Activated T-helper 1 cell treated with Interleukin-2 at 50 U/mL for 16 hours (primary cell): ENCODE measurements around the gene ELMO1.

Source experiments
- DNase-seq: peaks from one replicate; pipeline ENCODE4 v3.0.0-alpha.2; 2020; ENCODE audit warnings: low read depth

ELMO1 gene

DNA sequence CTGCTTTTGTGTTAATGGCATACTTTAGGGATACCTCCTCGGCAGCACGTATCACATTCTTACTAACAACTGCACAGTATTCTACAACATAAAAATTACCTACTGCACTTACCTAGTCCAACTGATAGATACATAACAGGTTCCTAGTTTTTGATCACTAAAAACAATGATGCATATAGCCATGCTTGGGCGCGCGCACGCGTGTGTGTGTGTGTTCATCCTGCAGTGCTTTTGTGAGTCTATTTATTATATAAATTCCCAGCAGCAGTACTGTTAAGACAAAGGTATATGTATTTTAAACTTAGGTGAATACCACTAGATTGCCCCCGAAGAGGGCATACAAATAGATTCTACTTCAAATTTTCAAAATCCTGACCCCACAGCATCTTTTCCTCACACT is 181.4 kb downstream of the ELMO1 start:
- no peak for DNase-seq

DNA sequence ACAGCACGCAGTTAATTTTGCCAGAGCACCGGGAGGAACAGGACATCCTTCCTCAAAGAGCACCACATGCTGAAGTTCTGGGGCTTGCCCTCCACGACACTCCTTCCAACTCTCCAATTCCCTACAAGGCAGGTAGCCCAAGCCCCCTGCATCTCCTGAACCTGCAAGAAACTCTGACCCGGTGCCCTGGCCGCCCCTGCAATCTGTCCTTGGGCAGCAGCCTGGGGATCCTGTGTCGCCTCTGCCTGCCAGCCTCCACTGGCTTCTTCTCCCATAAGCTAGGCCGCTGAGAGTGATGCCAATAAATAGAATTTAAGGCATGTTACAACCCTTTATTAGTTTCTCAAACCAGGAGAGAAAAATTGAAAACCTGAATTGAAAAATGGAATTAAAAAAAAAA is 182.8 kb downstream of the ELMO1 start:
- no peak for DNase-seq

GRCh38 chr7:37265006-37265405 is 183.7 kb downstream of the ELMO1 start:
- DNase-seq = no peak

DNA sequence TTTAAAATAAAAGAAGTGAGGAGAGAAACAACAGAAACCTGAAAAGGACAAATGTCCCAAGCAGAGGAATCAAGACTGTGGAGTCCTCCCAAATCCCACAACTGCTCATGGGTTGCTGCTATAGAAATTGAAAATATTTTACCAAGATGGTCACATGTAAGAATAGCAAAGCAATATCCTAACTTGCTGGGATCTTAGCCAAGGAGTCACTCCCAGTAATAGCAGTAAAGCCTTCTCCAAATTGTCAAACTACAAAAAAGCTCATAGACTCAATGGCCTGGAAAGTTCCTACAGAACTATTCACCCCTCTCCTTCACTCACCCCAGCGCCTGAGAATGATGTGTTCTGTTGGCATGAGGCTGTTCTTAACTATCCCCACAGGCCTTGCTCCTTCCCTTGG is 186.5 kb downstream of the ELMO1 start:
- no peak for DNase-seq

GRCh38 chr7:37259319-37259821 is 189.3 kb downstream of the ELMO1 start:
- DNase-seq = no peak

DNA sequence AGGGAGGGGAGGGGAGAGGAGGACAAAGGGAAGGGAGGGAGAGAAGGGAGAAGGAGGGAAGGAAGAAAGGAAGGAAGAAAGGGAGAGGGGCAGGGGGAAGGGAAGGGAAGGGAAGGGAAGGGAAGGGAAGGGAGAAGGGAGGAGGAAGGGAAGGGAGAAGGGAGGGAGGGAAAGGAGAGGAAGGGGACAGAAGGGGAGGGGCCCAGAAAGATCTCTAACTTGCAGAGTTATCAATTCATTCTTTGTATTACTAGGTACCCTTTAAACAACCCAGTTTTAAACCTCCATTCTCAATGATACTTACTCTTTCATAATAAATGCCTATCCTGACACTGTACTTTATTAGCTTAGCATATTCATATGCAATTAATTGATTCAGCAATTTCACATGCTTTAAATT is 192.0 kb downstream of the ELMO1 start:
- no peak for DNase-seq

DNA sequence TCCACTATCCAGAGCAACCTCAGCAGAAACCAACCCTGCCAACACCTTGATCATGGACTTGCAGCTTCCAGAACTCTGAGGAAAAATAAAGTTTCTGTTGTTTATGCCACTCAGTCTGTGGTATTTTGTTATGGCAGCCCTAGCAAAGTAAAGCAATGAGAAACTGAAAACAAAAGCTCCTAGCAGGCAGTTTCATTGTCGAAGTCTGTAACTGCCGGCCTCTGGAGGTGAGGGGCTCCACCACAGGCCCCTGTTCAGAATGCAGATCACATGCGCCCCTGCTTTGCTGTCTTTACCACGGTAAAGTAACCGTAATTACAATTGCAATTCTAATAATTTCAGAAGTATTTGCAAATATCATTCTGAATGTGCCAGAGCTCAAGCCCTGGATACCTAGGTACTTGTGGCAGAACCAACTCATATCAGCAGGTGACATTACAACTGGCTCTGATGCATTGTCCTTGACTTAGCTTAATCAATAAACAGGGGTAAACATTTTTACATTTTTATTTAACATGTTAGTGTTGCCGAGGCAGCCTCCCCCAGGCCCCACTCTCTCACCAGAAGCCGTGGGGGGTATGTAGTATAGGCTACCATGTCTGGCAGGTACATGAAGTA is 193.2 kb downstream of the ELMO1 start:
- no peak for DNase-seq

DNA sequence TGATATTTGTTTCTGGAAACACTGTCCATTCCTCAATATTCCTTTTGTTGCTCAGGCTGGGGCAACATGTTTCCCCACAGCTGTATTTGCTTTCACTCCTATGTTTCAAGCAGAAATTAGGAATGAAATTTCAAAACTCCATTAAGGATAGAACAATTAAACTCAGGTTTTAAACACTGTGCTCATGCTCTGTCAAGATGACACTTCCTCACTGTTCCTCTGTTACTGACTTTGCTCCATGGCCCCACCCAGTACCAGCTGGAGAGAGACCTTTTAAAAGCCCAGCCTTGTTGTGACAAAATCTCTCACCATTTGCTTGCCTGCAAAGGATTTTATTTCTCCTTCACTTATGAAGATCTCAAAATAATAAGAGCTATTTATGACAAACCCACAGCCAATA is 197.4 kb downstream of the ELMO1 start:
- DNase-seq = no peak

DNA sequence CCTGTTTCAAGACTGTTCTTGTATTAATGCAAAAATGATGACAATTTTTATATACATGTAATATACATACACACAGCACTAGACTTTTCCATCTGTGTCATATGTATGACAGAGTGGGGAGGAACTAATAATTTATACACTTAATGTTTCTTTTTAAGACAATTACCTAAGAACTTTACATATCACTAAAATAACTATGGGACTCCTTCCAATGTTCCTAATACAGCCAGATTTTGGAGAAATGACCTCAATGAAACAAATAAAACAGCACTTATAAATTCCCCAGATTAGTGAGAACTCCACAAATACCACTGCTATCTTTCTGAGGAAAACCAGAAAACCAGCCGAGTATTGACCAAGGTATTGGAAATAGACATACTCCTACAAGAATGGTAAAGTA is 199.4 kb downstream of the ELMO1 start:
- no peak for DNase-seq

GRCh38 chr7:37248396-37248861 is 200.2 kb downstream of the ELMO1 start:
- DNase-seq = no peak

- DNase-seq = no peak
Observed at GRCh38 chr7:37247861-37248260, 200.8 kb downstream of the ELMO1 start.

- no peak for DNase-seq
Observed at GRCh38 chr7:37245590-37245989, 203.1 kb downstream of the ELMO1 start.

GRCh38 chr7:37236906-37237305 is 211.8 kb downstream of the ELMO1 start:
- DNase-seq = no peak

- DNase-seq = no peak
Observed at GRCh38 chr7:37235813-37236212, 212.9 kb downstream of the ELMO1 start.

DNA sequence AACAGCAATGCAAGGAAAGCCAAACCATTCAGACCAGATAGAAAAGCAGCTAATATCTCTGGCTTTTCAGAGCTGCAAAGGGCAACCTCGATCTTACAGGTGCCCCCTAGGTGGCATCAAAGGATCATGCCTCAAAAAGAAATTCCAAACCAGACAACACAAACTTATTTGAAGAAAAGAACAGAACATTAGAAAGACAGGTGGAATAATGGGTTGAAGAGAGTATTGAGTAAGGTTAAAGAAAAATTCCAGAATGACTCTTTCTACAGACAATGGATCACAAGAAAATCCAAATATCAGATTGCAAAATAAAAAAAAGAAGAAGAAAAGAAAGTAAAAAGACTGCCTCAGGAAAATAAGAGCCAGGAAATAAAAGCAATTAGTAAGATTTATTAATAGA is 213.7 kb downstream of the ELMO1 start:
- DNase-seq = no peak

DNA sequence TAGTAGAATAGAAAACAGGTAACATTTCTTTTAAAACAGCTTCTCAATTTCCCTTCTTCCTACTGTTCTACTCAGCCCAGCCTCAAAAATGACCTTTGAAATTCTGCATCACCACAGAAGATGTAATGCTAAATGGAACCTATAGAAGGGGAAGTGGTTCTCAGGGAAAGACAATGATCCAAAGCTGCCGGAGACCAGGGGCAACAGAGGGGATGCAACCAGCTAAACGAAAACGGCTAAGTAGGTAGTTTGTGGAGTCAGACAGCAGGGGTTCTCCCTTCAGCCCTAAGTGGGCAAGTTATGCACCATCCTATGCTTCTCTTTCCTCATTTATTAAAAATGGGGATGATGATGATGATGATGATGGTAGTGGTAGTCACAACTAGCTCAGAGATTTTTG is 214.3 kb downstream of the ELMO1 start:
- DNase-seq = no peak

DNA sequence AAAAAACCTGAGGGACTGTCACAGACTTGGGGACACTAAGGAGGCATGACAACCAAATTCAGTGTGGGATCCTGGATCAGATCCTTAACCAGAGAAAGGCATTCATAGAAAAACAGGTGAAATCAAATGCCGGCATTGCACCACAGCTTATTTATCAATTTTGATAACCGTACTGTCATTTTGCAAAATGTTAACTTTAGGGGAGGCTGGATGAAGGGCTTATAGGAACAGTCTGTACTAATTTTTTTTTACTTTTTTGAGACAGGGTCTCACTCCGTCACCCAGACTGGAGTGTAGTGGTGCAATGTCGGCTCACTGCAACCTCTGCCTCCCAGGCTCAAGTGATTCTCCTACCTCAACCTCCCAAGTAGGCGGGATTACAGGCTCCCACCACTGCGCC is 217.1 kb downstream of the ELMO1 start:
- no peak for DNase-seq

- no peak for DNase-seq
Observed at GRCh38 chr7:37230221-37230620, 218.4 kb downstream of the ELMO1 start.

DNA sequence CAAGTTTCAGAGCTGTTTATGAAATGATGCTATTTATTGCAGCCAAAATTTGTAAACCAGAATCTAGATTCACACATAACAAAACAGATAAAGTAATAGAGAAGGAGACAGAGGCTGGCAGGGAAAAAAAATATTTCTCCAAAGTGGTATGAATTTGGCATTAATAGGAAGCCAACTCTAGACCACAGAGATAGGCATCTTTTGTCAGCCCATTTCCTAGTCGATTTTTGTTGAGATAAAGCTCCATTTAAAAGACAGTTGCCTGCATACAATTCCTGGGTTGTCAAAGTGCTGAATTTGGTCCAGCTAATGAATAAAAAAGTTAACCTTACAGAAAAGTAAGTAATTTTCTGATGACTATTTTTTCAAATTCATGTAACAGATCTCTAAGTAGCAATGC is 219.3 kb downstream of the ELMO1 start:
- no peak for DNase-seq

DNA sequence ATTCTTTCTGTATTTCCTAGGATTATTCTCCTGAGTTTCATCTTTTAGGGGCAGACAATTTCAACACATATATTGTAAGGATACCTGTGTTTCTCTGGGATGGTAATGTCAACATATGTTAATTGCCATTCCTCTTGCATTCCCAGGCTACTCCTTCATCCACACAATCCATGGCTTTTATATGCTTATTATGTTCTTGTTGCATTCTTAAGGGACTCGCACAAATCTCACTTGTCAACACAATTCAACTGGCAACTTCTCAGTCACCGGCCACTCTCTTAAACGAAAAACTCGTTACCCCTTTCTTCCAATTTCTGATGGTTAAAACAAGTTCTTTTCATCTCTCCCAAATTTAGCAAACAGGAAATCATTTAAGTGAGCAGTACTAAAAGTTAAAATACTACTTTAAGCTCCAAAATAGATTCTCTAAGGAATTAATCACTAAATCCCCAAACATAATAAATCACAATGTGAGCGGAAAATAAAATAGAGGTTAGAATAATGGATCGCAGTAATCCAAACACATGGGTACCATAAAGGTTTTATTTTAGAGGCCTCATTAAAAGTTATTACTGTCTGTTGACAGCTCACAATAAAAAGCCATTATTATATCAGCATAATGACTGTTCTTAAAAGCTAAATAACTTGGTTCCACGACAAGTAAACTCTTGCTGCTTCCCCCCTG is 223.2 kb downstream of the ELMO1 start:
- DNase-seq = no peak

DNA sequence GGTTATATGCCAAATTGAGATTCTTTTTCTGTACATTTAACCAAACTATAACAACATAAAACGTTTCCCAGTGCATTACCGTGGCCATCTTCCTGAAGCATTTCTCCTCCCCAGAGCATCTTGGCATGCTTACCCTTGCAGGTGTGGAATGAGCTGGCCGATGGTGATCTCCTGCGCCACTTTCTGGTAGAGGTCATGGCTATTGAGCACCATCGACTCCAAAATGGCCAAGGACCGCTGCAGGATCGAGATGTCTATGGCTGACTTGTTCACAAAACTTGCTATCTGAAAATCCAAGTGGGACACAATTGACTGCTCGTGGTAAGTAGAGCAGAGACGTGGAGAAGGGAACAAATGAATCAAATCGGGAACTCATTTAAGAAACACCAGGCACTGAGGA is 223.9 kb downstream of the ELMO1 start:
- no peak for DNase-seq

DNA sequence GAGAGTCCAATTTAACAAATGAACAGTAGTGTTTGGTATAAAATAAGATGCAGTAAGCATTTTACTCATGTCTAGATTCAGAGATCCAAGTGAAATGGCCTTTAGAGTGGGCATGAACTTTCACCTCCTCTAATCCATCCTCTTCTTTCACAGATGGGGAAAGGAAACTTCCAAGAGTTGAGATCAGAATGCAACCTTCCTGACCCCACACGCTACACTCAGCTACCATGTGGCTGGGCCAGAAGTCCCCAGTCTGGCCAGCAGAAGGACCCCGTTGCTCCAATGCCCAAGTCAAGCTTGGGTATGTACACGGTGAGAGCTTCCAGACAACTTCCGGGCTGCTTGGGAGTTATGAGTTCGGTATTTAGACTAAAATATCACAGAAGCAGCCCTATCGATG is 228.0 kb downstream of the ELMO1 start:
- no peak for DNase-seq

GRCh38 chr7:37218956-37219355 is 229.7 kb downstream of the ELMO1 start:
- no peak for DNase-seq

DNA sequence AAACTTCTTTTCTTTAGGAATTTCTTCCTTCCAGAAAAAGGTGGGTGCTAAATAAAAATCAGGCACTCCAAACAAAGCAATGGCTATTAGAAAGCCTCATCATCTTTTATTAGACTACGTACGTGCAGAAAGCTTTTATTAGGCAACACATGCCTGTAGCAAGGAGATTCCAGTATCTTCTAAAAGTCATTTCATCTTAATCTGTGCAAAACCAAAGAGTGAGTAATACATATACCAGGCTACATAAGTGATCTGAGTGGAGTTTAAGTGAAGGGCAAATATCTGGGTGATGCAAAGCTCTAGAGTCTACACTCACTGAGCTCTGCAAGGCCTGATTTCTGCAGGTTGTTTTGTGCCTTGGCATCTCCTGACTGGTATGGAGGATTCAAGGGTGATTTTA is 231.7 kb downstream of the ELMO1 start:
- no peak for DNase-seq
